CD4-positive, alpha-beta T cell treated with Interleukin-6 at 100 ng/mL for 8 hours (primary cell): Measurements from ENCODE around the gene REPIN1.
A peak's percentile ranks its signal among the peaks of the same experiment; 100 is the strongest.

Experiments used
- DNase-seq: peaks from one replicate; pipeline ENCODE4 v3.0.0-alpha.2; 2020; ENCODE audit warnings: mixed read lengths, low spot score

The REPIN1 gene

DNA sequence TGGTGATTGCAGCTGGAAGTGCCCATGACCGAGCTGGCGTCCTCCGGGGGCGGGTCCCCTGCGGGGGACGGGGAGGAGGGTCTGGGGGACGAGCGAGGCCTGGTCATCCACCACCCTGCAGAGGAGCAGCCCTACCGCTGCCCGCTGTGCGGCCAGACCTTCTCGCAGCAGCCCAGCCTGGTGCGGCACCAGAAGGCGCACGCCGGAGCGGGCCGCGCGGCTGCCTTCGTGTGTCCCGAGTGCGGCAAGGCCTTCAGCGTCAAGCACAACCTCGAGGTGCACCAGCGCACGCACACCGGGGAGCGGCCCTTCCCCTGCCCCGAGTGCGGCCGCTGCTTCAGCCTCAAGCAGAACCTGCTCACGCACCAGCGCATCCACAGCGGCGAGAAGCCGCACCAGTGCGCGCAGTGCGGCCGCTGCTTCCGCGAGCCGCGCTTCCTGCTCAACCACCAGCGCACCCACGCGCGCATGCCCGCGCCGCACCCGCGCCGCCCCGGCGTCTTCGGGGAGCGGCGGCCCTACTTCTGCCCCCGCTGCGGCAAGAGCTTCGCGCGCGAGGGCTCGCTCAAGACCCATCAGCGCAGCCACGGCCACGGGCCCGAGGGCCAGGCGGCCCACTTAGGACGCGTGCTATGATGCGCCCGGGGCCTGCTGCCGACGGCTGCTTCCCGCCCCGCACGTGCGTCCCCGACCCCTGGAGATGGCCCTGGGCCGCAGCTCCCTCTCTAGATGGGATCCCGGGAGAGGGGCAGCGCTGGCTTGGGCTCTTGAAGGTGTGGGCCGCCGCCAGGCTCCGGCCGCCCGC lies 39.2 kb downstream of the REPIN1 start:
- DNase-seq: no peak

DNA sequence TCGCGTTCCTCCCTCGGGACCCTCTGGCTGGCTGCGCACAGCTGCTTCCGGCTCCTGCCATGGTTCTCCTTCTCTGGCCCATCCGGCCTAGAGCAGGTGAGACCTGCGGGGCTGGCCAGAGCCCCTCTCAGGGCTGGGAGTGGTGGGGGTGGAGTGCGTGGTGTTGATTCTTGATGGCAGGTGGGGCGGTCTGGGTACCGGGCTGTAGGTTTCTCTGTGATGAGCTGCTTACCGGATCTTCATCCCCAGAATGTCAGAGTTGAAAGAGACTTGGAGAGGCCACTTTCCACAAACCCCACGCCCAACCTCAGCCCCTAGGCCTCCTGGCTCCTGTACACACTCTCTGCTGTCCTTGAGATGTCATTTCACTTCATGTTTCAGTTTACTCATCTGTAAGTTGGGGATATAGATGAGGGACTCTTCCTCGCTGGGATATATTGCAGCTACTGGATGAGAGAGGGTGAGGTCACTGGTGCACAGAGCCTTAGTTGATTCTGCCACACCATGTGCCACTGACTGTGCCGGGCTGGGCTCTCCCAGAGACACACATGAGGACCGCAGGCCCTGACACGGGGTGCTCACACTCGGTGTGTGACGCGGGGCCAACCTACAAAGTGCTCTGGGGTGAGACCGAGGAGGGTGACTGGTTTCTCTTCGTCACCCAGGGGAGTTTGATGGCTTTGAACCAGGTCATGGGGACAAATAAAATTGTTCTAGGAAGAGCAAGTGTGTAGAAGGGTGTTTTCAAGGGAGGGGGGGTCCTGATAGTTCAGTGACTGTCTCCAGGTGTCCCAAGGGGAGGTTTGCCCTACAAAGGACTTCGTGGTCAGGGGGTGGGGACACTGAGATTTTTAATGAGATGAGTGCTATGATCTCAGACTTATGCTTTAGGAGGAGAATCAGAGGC lies 40.0 kb downstream of the REPIN1 start:
- DNase-seq: no peak

DNA sequence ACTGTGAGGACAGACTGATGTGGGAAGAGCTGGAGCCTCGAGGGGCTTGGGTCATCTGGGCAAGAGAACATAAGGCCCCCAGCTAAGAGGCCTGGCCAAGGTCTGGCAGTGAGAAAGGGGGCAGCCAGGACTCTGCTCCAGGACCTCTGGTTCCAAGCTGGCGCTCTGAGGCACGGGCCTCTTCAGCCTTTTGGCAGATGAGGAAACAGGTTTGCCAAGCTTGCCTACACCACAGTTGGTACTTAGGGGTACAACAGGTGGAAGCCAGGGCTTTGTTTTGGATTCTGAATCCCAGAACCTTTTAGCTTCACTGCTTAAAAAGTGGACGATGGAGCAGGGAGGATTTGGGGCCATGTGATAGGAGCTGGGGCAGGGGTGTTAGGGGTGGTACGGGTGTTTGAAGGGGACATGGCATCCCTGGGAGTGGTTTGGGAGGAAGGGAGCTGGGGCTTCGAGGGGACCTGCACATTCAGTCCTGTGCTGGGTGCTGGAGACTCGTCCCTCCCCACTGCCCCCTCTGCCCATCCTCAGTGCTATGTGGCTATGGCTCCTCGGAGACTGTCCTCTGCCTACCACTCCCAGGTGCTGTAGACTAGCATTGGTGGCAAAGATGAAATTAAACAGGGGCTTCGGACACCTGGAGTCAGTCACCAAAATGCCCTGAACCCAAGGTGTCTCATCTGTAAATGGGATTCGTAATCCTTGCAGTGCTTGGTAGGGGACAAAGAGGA lies 40.8 kb downstream of the REPIN1 start:
- no peak for DNase-seq

DNA sequence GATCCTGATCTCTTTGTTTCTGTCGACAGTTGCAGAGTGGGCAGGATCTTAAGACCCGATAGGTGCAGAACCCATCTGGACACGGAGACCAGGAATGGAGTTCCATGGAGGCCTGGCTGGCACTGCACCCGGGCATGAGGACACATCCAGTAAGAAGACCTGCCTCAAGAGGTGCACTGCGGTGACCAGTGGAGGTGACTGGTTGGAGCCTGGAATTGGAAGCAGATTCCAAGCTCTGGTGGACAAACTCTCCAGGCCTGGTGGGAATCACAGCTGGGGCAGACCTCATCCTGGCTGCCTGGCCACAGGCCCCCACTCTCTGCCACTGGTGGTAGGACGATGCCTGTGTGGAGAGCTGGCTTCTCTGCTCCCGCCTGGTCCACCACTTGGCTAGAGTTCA lies 41.5 kb downstream of the REPIN1 start:
- no peak for DNase-seq

DNA sequence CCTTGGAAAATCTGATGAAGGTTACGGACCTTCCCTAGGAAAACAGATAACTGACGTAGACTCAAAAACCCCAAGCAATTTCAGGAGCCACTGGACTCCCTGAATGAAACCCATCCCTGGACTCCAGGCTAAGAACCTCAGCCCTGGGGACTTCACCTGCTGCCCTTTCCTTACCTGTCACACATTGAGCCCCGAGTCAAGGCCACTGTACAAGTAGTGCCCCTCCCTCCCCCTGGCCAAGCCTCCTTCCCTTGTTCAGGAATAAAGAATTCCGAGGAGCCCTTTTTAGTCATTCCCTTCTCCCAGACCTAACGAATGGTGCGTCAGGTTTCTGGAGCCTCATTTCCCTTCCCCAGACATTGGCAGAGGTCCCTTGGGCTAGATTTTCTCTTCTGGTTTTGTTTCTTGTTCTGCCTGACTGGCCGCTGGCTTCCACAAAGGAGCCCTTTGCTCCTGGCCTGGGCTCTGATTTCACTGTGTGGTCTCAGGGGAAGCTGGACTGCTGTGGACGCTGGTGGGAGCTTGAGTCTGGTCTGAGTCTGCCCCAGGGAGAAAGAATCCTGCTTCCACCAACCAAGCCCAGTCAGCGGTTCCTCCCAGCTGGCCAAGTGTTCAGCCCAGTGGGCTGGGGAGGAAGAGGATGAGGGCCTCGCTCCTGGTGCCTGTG lies 42.2 kb downstream of the REPIN1 start:
- no peak for DNase-seq

DNA sequence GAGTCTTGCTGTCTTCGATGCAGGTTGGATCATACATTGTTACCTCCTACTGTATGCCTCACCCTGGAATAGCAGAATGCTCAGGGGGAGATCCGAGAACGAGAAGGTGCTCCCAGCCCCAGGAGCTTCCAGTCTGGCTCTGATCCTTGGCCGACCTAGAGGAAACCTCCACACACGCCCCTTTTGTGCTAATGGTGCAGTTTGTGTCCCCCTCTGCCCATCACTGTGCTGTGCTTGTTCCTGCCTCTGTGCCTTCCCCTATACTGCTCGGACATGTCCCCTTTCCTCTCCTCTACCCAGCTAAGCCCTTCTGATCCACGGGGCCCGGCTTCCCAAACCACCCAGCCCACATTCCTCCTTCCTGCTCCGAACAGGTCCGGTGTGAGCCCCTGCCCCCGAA lies 43.0 kb downstream of the REPIN1 start:
- no peak for DNase-seq

DNA sequence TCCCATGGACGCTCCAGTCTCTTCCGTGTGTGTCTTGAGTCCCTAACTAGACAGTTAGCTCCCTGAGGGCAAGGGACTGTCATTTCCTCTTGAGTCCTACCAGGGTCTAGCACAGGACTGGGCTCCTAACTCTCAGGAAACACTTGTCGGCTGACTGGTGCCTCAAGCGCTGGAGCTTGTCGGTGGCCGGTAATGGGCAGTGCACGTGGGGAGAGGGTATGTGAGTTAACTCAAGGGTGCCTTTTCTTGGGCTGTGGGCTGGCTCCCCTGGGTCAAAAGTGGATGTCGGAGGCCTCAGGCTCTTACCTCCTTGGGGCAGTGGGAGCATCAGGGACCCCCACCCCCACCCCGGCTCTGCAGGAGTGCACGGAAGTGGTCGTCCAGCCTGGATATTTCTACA lies 43.4 kb downstream of the REPIN1 start:
- no peak for DNase-seq

DNA sequence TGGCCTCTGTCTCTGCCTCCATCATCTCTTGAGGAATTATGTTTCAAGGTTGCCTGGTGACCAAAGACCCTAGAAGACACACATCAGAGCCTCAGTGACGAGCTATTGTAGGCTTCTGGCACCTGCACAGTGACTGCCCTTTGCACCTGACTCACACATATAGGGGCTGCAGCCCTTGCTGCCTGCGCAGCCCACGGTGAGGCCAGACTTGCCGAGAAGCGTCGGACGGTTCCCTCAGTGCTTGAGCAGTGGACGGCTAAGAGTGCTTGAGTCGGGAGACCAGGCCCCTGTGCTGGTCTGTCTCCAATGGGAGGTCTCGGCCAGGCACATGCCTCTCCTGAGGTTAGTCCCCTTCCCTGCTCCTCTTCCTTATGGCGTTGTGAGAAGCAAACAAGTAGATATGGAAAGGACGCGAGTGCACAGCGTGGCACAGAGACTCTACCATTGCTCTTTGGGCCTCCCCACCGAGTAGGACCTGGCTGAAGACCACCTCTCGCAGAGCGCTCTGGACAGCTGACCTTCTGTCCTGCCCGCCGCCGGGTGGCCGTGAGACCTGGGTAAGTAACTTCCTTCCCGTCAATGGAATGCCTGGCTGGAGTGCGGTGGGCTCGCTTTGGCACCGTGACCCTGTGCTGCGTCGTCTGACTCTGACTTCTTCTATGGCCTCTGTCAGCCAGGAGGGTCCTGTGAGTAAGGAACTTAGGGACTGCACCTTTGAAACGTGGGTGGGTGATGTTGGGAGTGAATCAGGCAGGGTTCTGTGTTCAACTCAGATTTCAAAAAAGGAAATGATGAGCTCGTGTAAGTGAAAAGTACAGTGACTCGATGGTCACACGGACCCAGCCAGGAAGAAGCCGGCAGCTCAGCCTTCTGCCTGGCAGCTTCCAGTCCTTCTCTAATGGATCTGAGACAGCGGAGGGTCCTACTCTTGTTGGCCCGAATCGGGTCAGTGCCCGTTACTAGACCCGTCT lies 44.2 kb downstream of the REPIN1 start:
- DNase-seq: no peak

DNA sequence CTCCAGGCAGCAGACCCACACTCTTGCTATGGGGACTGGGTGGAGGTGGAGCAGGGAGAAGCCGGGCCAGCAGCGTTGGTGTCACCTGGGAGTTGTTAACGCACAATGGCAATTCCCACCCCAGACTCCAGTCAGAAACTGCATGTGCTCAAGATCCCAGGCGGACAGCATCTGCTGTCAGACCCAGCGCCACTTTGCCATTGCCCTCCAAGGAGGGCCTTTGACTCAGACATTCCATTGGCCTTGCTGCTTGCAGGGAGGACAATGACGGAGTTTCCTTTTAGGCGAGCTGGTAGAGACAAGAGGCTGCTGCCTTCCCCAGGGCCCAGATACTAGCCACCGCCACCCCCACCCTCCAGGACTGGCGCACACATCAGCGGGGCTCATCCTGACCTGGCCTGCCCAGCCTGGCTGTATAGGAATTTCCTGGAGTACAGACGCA lies 45.0 kb downstream of the REPIN1 start:
- no peak for DNase-seq

DNA sequence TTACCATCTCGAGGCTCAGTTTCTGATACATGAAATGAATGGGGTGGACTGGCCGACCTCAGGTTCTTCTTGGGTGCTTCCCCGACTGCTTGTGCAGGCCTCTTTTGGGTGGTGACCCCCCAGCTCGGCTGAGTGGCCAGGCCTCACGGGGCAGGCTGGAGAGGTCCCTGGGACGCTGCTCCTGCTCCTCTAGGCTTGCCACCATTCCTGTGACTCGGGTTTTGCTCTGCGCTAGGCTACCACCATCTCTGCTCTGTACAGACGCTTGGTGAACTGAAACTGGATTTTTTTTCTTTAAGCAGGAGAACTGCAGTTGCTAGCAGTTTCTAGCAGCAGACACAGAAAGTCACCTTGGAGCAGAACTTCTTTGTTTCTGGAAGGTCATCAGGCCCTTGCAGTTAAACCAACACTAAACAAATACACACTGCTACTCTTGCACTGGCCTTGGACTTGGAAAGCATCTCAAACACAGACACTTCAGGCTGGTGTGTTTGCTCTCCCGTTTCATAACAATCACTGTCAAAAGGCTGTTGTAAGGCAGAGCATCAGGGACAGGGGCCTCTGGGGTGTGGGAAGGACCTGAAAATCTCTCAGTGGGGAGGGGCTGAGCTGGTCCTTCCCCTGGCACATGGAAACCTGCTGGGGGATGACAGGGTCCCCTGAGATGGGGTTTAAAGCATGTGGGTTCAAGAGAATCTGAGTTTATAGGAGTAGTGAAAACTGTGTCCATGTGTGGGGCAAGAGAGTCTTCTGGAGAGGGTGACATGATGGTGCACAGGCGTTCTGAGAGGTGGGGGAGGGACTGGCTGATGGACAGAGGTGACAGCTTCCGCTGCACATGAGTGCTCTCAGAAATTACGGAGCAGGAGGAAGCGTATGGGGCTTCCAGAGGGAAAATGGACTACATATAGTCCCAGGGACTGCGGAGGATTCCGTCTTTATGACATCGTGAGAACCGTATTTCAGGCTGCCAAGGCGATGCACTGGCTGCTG lies 46.8 kb downstream of the REPIN1 start:
- no peak for DNase-seq

DNA sequence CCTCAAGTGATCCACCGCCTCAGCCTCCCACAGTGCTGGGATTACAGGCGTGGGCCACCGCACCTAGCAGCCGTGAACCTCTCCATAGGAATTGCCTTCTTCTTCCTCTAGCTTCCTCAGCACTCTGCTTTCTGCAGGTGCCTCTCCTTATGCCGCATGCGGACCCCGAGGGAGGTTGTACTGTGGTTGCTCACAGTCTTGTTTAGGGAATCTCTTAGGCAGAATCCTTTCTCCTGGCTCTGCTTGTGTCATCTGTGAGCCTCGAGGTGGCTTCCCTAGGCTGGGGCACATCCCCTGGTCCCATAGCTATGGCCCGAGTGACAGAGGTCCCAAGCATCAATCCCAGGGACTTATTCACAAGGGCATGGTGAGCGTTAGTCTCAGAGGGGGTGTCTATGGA lies 48.6 kb downstream of the REPIN1 start:
- DNase-seq: no peak

DNA sequence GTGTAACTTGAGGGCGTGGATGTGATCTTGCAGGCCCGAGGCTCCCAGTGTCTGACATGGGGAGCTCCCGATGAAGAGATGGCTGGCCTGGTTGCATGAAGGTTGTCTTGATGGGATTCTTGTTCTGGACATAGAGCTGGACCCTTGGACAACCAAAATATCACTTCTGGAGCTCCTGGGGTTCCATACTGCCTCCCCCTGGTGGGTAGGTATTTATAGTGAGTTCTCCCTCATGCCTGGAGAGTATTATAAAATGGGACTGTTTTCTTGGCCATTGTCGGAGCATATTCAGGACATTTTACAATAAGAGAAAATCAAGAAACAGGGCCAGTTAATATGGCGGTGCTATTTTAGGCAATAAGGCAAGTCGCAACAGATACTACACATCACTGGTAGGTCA lies 49.2 kb downstream of the REPIN1 start:
- no peak for DNase-seq

DNA sequence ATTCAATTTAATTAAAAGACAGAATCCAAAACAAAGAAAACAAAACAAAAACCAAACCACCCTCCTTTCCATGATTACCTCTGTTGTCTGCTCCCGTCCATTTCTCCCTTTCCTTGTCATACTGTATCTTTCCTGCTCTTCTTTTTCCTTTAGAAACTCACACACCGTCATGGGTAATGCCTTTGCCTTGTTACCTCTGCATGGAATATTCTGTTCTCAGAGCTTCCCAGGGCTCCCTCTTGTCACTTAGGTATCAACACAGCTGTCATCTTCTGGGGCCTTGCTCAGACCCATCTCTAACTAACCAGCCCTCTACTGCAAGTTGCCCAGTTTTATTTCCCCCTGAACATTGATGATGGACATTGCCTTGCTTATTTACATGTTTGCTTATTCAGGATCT lies 51.6 kb downstream of the REPIN1 start:
- DNase-seq: no peak

DNA sequence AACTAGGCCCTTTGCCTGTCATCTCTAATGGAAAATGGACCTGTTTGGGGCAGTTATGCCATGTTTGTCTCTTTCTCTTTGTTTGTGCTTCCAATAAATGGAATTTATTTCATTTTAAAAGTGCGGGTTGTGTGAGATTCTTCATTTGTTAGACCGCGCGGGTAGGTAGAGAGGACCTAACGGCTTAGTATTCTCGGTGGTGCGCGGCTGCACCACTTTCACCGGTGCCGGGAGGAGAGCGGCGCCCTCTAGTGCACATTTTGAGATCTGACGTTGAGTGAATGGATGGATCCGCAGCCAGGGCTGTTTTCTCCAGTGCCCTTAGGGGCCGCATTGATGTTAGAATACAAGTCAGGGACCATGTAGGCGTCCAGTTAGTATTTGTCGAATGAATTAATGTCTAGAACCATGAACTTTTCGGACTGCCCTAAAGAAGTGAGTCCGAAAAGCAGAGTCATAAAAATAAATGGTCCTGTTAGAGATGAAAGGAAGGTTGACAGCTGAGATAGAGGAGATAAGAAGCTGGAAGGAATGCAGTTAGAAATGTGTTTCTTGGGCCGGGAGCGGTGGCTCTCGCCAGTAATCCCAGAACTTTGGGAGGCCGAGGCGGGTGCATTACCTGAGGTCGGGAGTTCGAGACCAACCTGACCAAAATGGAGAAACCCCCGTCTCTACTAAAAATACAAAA lies 52.5 kb downstream of the REPIN1 start:
- peak; percentile 83 for DNase-seq

DNA sequence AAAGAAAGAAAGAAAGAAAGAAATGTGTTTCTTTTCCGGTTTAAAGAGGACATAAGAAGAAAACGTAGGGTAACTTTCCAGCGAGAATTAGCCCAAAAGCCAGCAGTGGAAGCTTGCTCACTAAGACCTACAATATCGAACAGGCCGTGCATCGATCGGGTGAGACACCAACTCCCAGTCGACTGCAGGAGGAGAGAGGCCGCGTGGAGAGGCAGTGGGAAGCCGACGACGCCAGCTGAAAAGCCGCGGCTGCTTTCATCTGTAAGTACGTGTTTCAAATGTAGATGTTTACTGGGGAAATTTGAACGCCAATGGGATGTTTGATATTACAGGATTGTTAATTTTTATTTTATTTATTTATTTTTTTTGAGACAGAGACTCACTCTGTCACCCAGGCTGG lies 53.2 kb downstream of the REPIN1 start:
- DNase-seq: no peak
